Omental fat pad (tissue), 4 donors: ENCODE measurements around the gene CAV1. TPM values are rescaled to one million over a fixed set of nuclear protein-coding genes. Genes with fewer than 3 reads are reported as not detected.
A peak's percentile ranks its signal among the peaks of the same experiment; 100 is the strongest.
"Not testable (repeated sequence)": the region's sequence is repeated elsewhere in the genome, so short reads cannot be mapped to it uniquely, and the experiment has no call there.

Source experiments
- ATAC-seq: fragments of 150-250 bp; one replicate; pipeline ENCODE4 v1.9.1; 2016; ENCODE audit warnings: mild to moderate bottlenecking, moderate library complexity; ENCODE audit not compliant: low FRiP score
- DNase-seq: peaks from one replicate; pipeline ENCODE4 v3.0.0-alpha.2; 2019; ENCODE audit warnings: low spot score
- CTCF ChIP-seq, 3 donors: fragments of 450-650 bp; IDR thresholded peaks; one replicate each; pipeline ENCODE4 v1.5.1; 2016 to 2017; ENCODE audit warnings: antibody characterized with exemption in 3 of 3, mild to moderate bottlenecking in 3 of 3, moderate library complexity in 2 of 3
- total RNA-seq, 4 donors: library from RNA; depleted of rRNA; stranded (reverse); fragments of >200 nt; gene quantifications; one replicate each; pipeline ENCODE4 v1.1.0, GENCODE V29; 2016

Gene CAV1
- total RNA-seq = 100 to 1,000 TPM; 354 to 482 (median 468) TPM

GRCh38 chr7:116524609-116525297 lies at the start of gene CAV1:
CAV1 (plus strand) TSS chr7:116525036; CDS start chr7:116525063, 27 bp downstream.
- ATAC-seq (peak; percentile 76), DNase-seq (peak; percentile 53)
- TF ChIP-seq CTCF (IDR thresholded peaks at IDR 0.05) = no peak

- ATAC-seq (no peak), DNase-seq (no peak)
- TF ChIP-seq CTCF (IDR thresholded peaks at IDR 0.05) = no peak
Measured at GRCh38 chr7:116477625-116478024, 47.2 kb upstream of the CAV1 start.

GRCh38 chr7:116478834-116479233 lies 46.0 kb upstream of the CAV1 start:
- DNase-seq = no peak
- no peak for TF ChIP-seq CTCF (IDR thresholded peaks at IDR 0.05)
- ATAC-seq = no peak

- DNase-seq (no peak), ATAC-seq (no peak)
- TF ChIP-seq CTCF (IDR thresholded peaks at IDR 0.05) = no peak
Measured at GRCh38 chr7:116483271-116483942, 41.4 kb upstream of the CAV1 start.

- ATAC-seq, DNase-seq: not testable (repeated sequence)
Measured at GRCh38 chr7:116484389-116484788, 40.4 kb upstream of the CAV1 start.

- ATAC-seq = no peak
- DNase-seq = no peak
- TF ChIP-seq CTCF (IDR thresholded peaks at IDR 0.05) = no peak
Measured at GRCh38 chr7:116487907-116488521, 36.8 kb upstream of the CAV1 start.

GRCh38 chr7:116490351-116490750 lies 34.5 kb upstream of the CAV1 start:
- ATAC-seq (no peak), DNase-seq (no peak)
- no peak for TF ChIP-seq CTCF (IDR thresholded peaks at IDR 0.05)
